Caco-2 (cell line): Measurements from ENCODE around the gene HES7. TPM values are rescaled to one million over a fixed set of nuclear protein-coding genes. Genes with fewer than 3 reads are reported as not detected.

ENCODE experiments used
- BruUV-seq: library from RNA; stranded (reverse); fragments of 400-500 nt; replicated peaks from 2 replicates; lab custom pipeline; 2021; lab: Mats Ljungman, UMichigan
- CTCF ChIA-PET: fragments of 300-600 bp; sonication (Branson Sonifier 250); formaldehyde crosslinking; loops from one replicate; lab custom pipeline; 2022; ENCODE audit warnings: antibody characterized with exemption; lab: Charles Lee
- POLR2A ChIA-PET: fragments of 300-600 bp; sonication (Branson Sonifier 250); formaldehyde crosslinking; loops from one replicate; lab custom pipeline; 2022; ENCODE audit warnings: antibody characterized with exemption; lab: Charles Lee
- DNase-seq, 2 experiments: peaks; one replicate each; pipeline versions ENCODE4 v3.0.0 to v3.0.0-alpha.2; 2020 to 2022
- H3K27me3 ChIP-seq: replicated peaks from 2 replicates; pipeline ENCODE4 v1.6.0; 2011; ENCODE audit warnings: low read length; ENCODE audit not compliant: control insufficient read depth, insufficient read depth
- H3K36me3 ChIP-seq: 2 replicates; pipeline ENCODE4 v1.5.1; 2011; ENCODE audit warnings: low read length; ENCODE audit not compliant: control insufficient read depth, insufficient read depth
- H3K4me1 ChIP-seq: fragments of 250-450 bp; sonication (Bioruptor Pico); 2 replicates; pipeline ENCODE4 v1.5.1; 2020; ENCODE audit warnings: mild to moderate bottlenecking
- H3K4me3 ChIP-seq: 2 replicates; pipeline ENCODE4 v1.5.1; 2011; ENCODE audit warnings: low read depth, mild to moderate bottlenecking, control low read depth, low read length
- H3K9me3 ChIP-seq: fragments of 250-450 bp; sonication (Bioruptor Pico); 2 replicates; pipeline ENCODE4 v1.5.1; 2020; ENCODE audit warnings: mild to moderate bottlenecking, moderate library complexity
- H3K27ac Mint-ChIP-seq: one replicate; pipeline ENCODE4 v1.8.0; 2022; ENCODE audit warnings: mixed read lengths; ENCODE audit not compliant: unreplicated experiment
- H3K27me3 Mint-ChIP-seq: one replicate; pipeline ENCODE4 v1.8.0; 2022; ENCODE audit warnings: mixed read lengths; ENCODE audit not compliant: insufficient read depth, unreplicated experiment
- H3K36me3 Mint-ChIP-seq: one replicate; pipeline ENCODE4 v1.8.0; 2022; ENCODE audit warnings: mild to moderate bottlenecking, mixed read lengths; ENCODE audit not compliant: insufficient read depth, unreplicated experiment
- H3K4me1 Mint-ChIP-seq: one replicate; pipeline ENCODE4 v1.8.0; 2022; ENCODE audit warnings: low read depth, mixed read lengths; ENCODE audit not compliant: unreplicated experiment
- H3K4me3 Mint-ChIP-seq: one replicate; pipeline ENCODE4 v1.8.0; 2022; ENCODE audit warnings: mild to moderate bottlenecking, moderate library complexity, mixed read lengths; ENCODE audit not compliant: unreplicated experiment
- H3K9me3 Mint-ChIP-seq: one replicate; pipeline ENCODE4 v1.8.0; 2022; ENCODE audit warnings: mixed read lengths; ENCODE audit not compliant: unreplicated experiment
- CTCF ChIP-seq, 2 experiments: fragments of 200-600 bp in 1 of 2; IDR thresholded peaks; 1 replicate in 1 of 2; 2 replicates in 1 of 2; pipeline versions ENCODE4 v1.5.1 to v1.8.0; 2011 to 2022; ENCODE audit warnings: antibody characterized with exemption in 1 of 2, control low read depth in 1 of 2, inconsistent platforms in 1 of 2, low read depth in 1 of 2, low read length in 1 of 2, mild to moderate bottlenecking in 1 of 2, moderate library complexity in 1 of 2; ENCODE audit not compliant: insufficient read depth in 1 of 2, severe bottlenecking in 1 of 2, unreplicated experiment in 1 of 2
- intact Hi-C: fragments of 100-400 bp; cut with micrococcal nuclease; formaldehyde crosslinking; loops from one replicate; pipeline ENCODE4 v1.10.0; 2022; ENCODE audit not compliant: unreplicated experiment
- total RNA-seq: library from RNA; stranded (reverse); gene quantifications from 2 replicates; pipeline ENCODE4 v1.2.3, GENCODE V29; 2022

The HES7 gene
- total RNA-seq, 1 experiment from 2014 or later, result not detected

GRCh38 chr17:8104911-8105310, 19.0 kb downstream of the HES7 start:
- Histone ChIP-seq H3K4me3 (no peak overlapping the region), H3K27me3 (no peaks in the 10 kb centered on the region), H3K9me3 (no peaks in the 10 kb centered on the region), H3K36me3 (no peaks in the 10 kb centered on the region), H3K4me1 (no peaks in the 10 kb centered on the region)
- ChIA-PET CTCF (no interaction called here), POLR2A (no interaction called here)
- BruUV-seq, result no TSS peak
- Mint-ChIP-seq H3K4me1 (peaks cover 6% of the 10 kb centered on the region), H3K9me3 (no peaks in the 10 kb centered on the region), H3K36me3 (no peaks in the 10 kb centered on the region), H3K4me3 (no peak overlapping the region), H3K27me3 (no peaks in the 10 kb centered on the region), H3K27ac (no peak overlapping the region)
- intact Hi-C loops, result no loop called here
- DNase-seq, result no peak
- no peak for TF ChIP-seq CTCF (IDR thresholded peaks at IDR 0.05; ENCODE audit: insufficient read depth in 1 of 2, low read depth in 1 of 2, low read length in 1 of 2, severe bottlenecking in 1 of 2, unreplicated experiment in 1 of 2)

- BruUV-seq, result no TSS peak
- Histone ChIP-seq H3K9me3 (no peaks in the 10 kb centered on the region), H3K4me1 (no peaks in the 10 kb centered on the region), H3K4me3 (no peak overlapping the region), H3K36me3 (no peaks in the 10 kb centered on the region), H3K27me3 (no peaks in the 10 kb centered on the region)
- H3K36me3 Mint-ChIP-seq, result no peaks in the 10 kb centered on the region
- no peak for DNase-seq
- CTCF ChIA-PET, result interaction anchor here (0.5 kb wide), 1 partner anchor 360 kb away, joined by 7 read pairs; no protein-coding TSS in a partner anchor
- H3K4me3 Mint-ChIP-seq, result no peak overlapping the region
- peaks cover 6% of the 10 kb centered on the region for H3K4me1 Mint-ChIP-seq
- no peaks in the 10 kb centered on the region for H3K27me3 Mint-ChIP-seq
- no peak overlapping the region for H3K27ac Mint-ChIP-seq
- POLR2A ChIA-PET, result no interaction called here
- intact Hi-C loops, result no loop called here
- no peak for TF ChIP-seq CTCF (IDR thresholded peaks at IDR 0.05; ENCODE audit: insufficient read depth in 1 of 2, low read depth in 1 of 2, low read length in 1 of 2, severe bottlenecking in 1 of 2, unreplicated experiment in 1 of 2)
- H3K9me3 Mint-ChIP-seq, result no peaks in the 10 kb centered on the region
Observed at GRCh38 chr17:8103549-8103948, 20.4 kb downstream of the HES7 start.

GRCh38 chr17:8101721-8102120, 22.2 kb downstream of the HES7 start:
- Histone ChIP-seq H3K4me1 (no peaks in the 10 kb centered on the region), H3K27me3 (no peaks in the 10 kb centered on the region), H3K9me3 (no peaks in the 10 kb centered on the region), H3K4me3 (no peak overlapping the region), H3K36me3 (no peaks in the 10 kb centered on the region)
- H3K4me1 Mint-ChIP-seq, result peaks cover 6% of the 10 kb centered on the region
- intact Hi-C loops, result no loop called here
- H3K36me3 Mint-ChIP-seq, result no peaks in the 10 kb centered on the region
- H3K27me3 Mint-ChIP-seq, result no peaks in the 10 kb centered on the region
- BruUV-seq, result no TSS peak
- no peak for DNase-seq
- no peak overlapping the region for H3K4me3 Mint-ChIP-seq
- H3K27ac Mint-ChIP-seq, result no peak overlapping the region
- no peak for TF ChIP-seq CTCF (IDR thresholded peaks at IDR 0.05; ENCODE audit: insufficient read depth in 1 of 2, low read depth in 1 of 2, low read length in 1 of 2, severe bottlenecking in 1 of 2, unreplicated experiment in 1 of 2)
- H3K9me3 Mint-ChIP-seq, result no peaks in the 10 kb centered on the region
- CTCF ChIA-PET, result interaction anchor here (0.7 kb wide), 1 partner anchor 10 kb away, joined by 3 read pairs; no protein-coding TSS in a partner anchor
- POLR2A ChIA-PET, result no interaction called here
